ENCODE results near the gene EPHA3. TPM values are rescaled to one million over a fixed set of nuclear protein-coding genes. Genes with fewer than 3 reads are reported as not detected.

The EPHA3 gene
- total and polyA plus RNA-seq, 9 donors = 1.0 to 6.9 (median 2.9) TPM

DNA sequence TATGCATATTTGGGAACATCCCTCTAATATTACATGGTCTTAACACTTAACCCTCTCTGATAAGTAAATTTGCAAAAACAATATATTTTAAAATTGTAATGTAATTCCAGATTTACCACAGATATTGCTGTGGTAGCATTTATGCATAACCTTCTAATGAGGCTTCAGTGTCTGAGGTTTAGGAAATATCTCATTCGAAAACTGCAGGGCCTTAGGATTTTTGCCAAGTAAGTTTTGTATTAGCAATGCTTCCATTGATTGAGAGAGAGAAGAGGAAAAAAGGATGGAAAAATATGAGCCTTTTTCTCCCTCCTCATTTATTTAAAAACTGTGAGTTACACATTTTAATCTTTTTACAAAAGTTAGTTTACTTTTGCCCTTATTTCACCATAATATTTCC is 294.6 kb downstream of the EPHA3 start:
- intact Hi-C loops (cut with DNase I) = no loop called here
- TF ChIP-seq POLR2A (IDR thresholded peaks at IDR 0.05) (no peak), EP300 (IDR thresholded peaks at IDR 0.05) (no peak)
- TF ChIP-seq, protein P1, sequence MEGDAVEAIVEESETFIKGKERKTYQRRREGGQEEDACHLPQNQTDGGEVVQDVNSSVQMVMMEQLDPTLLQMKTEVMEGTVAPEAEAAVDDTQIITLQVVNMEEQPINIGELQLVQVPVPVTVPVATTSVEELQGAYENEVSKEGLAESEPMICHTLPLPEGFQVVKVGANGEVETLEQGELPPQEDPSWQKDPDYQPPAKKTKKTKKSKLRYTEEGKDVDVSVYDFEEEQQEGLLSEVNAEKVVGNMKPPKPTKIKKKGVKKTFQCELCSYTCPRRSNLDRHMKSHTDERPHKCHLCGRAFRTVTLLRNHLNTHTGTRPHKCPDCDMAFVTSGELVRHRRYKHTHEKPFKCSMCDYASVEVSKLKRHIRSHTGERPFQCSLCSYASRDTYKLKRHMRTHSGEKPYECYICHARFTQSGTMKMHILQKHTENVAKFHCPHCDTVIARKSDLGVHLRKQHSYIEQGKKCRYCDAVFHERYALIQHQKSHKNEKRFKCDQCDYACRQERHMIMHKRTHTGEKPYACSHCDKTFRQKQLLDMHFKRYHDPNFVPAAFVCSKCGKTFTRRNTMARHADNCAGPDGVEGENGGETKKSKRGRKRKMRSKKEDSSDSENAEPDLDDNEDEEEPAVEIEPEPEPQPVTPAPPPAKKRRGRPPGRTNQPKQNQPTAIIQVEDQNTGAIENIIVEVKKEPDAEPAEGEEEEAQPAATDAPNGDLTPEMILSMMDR (IDR thresholded peaks at IDR 0.05) = no peak
- DNase-seq = no peak
- Histone ChIP-seq H3K4me1 (ENCODE audit: insufficient read depth) (peaks cover 3% of the 10 kb centered on the region), H3K27me3 (no peaks in the 10 kb centered on the region), H3K9me3 (no peaks in the 10 kb centered on the region), H3K27ac (no peak overlapping the region), H3K4me3 (no peak overlapping the region), H3K36me3 (no peaks in the 10 kb centered on the region)
- 29 to 66% (median 44%) methylated on average over 1 of the region's 1 CpG for WGBS, 3 donors

DNA sequence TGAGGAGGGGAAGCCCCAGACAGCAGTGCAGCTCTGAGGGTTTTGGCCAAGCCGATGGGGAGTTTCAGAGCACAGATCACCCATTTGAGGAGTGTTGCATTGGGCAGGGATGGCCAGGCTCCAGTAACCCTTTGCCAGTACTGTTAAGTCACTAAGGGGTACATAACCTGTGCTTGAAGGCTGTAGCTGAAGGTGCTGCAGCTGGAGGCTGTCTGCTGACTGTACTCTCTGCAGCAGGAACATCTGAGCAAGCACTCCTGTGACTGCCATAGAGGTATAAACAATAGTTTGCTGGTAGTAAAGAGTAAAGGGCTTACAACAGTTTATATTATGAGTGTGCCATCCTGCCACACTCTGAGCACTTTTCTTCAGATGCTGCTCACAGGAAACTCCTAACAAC is 297.8 kb downstream of the EPHA3 start:
- intact Hi-C loops (cut with DNase I) = no loop called here
- H3K27ac ChIP-seq = no peak overlapping the region
- WGBS, 3 donors = 38 to 40% (median 38%) methylated on average over 1 of the region's 1 CpG
- no peaks in the 10 kb centered on the region for H3K36me3 ChIP-seq
- H3K27me3 ChIP-seq = no peaks in the 10 kb centered on the region
- DNase-seq = no peak
- TF ChIP-seq, protein P1 (IDR thresholded peaks at IDR 0.05) = no peak
- TF ChIP-seq EP300 (IDR thresholded peaks at IDR 0.05) = no peak
- TF ChIP-seq POLR2A (IDR thresholded peaks at IDR 0.05) = no peak
- H3K9me3 ChIP-seq = no peaks in the 10 kb centered on the region
- H3K4me1 ChIP-seq (ENCODE audit: insufficient read depth) = peaks cover 3% of the 10 kb centered on the region
- H3K4me3 ChIP-seq = no peak overlapping the region

DNA sequence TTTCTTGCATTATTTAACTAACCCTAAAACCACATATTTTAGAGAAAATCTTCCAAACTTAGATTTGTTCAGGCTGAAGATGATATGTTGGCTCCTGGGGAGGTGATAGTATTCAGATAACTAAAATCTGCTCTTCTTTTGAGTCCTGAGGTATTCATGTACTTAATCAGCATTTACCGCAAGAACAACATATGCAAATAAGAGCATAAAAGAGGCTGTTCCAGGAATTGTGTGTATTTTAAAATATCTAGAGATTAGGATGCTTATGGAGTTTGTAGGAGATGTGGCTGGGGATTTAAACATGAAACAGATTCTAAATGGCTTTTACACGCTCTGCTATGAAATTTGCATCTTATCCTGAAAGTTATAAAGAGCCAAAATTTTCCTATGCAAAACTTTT is 298.2 kb downstream of the EPHA3 start:
- H3K4me3 ChIP-seq = no peak overlapping the region
- intact Hi-C loops (cut with DNase I) = no loop called here
- H3K36me3 ChIP-seq = no peaks in the 10 kb centered on the region
- 57 to 76% (median 66%) methylated on average over 2 of the region's 2 CpGs for WGBS, 3 donors
- TF ChIP-seq POLR2A (IDR thresholded peaks at IDR 0.05) (no peak), EP300 (IDR thresholded peaks at IDR 0.05) (no peak)
- TF ChIP-seq, protein P1 (IDR thresholded peaks at IDR 0.05) = no peak
- no peaks in the 10 kb centered on the region for H3K9me3 ChIP-seq
- no peaks in the 10 kb centered on the region for H3K27me3 ChIP-seq
- H3K4me1 ChIP-seq (ENCODE audit: insufficient read depth) = peaks cover 3% of the 10 kb centered on the region
- DNase-seq = no peak
- H3K27ac ChIP-seq = no peak overlapping the region

- no peaks in the 10 kb centered on the region for H3K36me3 ChIP-seq
- 78 to 85% (median 83%) methylated on average over 3 of the region's 3 CpGs for WGBS, 3 donors
- no peaks in the 10 kb centered on the region for H3K27me3 ChIP-seq
- H3K27ac ChIP-seq = no peak overlapping the region
- H3K4me3 ChIP-seq = no peak overlapping the region
- TF ChIP-seq, protein P1 (IDR thresholded peaks at IDR 0.05) = no peak
- no peak for TF ChIP-seq POLR2A (IDR thresholded peaks at IDR 0.05)
- H3K4me1 ChIP-seq (ENCODE audit: insufficient read depth) = no peaks in the 10 kb centered on the region
- no peaks in the 10 kb centered on the region for H3K9me3 ChIP-seq
- intact Hi-C loops (cut with DNase I) = no loop called here
- DNase-seq = no peak
These were observed 303.8 kb downstream of the EPHA3 start for GRCh38 chr3:89411201-89411600.

DNA sequence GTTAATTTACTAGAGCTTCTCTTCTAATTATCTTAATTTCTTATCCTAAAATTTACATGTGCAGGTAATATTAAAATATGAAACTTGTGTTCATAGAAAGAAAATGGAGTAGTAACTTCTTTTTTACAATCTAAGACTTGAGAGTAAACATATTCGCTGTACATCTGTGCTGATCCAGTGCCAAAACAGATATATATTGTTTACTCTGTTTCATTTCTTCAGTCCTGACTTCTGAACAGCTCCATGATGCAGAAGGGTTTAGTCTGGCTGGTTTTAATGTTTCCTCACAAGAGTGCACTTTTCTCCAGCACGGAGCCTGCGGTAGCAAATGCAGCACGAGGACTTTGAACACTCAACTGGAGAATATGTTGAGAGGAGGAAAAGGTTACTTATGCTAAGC is 306.8 kb downstream of the EPHA3 start:
- intact Hi-C loops (cut with DNase I) = no loop called here
- no peak overlapping the region for H3K27ac ChIP-seq
- no peak for DNase-seq
- H3K4me1 ChIP-seq (ENCODE audit: insufficient read depth) = no peaks in the 10 kb centered on the region
- 54 to 64% (median 60%) methylated on average over 4 of the region's 4 CpGs for WGBS, 3 donors
- H3K9me3 ChIP-seq = no peaks in the 10 kb centered on the region
- no peaks in the 10 kb centered on the region for H3K27me3 ChIP-seq
- no peak overlapping the region for H3K4me3 ChIP-seq
- H3K36me3 ChIP-seq = no peaks in the 10 kb centered on the region
- TF ChIP-seq, protein P1 (IDR thresholded peaks at IDR 0.05) = no peak
- no peak for TF ChIP-seq EP300 (IDR thresholded peaks at IDR 0.05)

Data from ovary (tissue), 9 donors.